Fibroblast of the aortic adventitia (primary cell): ENCODE measurements around the gene E2F2. TPM values are rescaled to one million over a fixed set of nuclear protein-coding genes. Genes with fewer than 3 reads are reported as not detected.

ENCODE experiments used
- DNase-seq: peaks from one replicate; pipeline ENCODE4 v3.0.0-alpha.2; 2010; ENCODE audit warnings: low read depth
- H3K4me3 ChIP-seq: 2 replicates; pipeline ENCODE4 v1.5.1; 2011; ENCODE audit warnings: low read depth, mild to moderate bottlenecking, control low read depth, low read length, moderate library complexity
- CTCF ChIP-seq: IDR thresholded peaks from 2 replicates; pipeline ENCODE4 v1.5.1; 2011; ENCODE audit warnings: mild to moderate bottlenecking, low read length, control low read depth, inconsistent platforms; ENCODE audit not compliant: insufficient read depth
- total RNA-seq: library from RNA; depleted of rRNA; stranded (reverse); fragments of >200 nt; gene quantifications from 2 replicates; pipeline ENCODE4 v1.2.3, GENCODE V29; 2012; ENCODE audit warnings: low replicate concordance

The E2F2 gene
- total RNA-seq, 1 donor: 5.6 TPM

- TF ChIP-seq CTCF: no peak
- DNase-seq: no peak
- H3K4me3 ChIP-seq: peak overlapping the region; percentile 59
Observed at GRCh38 chr1:23567996-23568607, 37.1 kb upstream of the E2F2 start.

GRCh38 chr1:23567629-23567995 lies 36.6 kb upstream of the E2F2 start:
- peak overlapping the region; percentile 59 for H3K4me3 ChIP-seq
- TF ChIP-seq CTCF: no peak
- no peak for DNase-seq

- DNase-seq: no peak
- TF ChIP-seq CTCF: no peak
- no peak overlapping the region for H3K4me3 ChIP-seq
Observed at GRCh38 chr1:23566304-23566703, 35.3 kb upstream of the E2F2 start.

- H3K4me3 ChIP-seq: no peak overlapping the region
- no peak for TF ChIP-seq CTCF
- DNase-seq: no peak
Observed at GRCh38 chr1:23565776-23566175, 34.7 kb upstream of the E2F2 start.

GRCh38 chr1:23564529-23565122 lies 33.6 kb upstream of the E2F2 start:
- TF ChIP-seq CTCF: no peak
- DNase-seq: no peak
- no peak overlapping the region for H3K4me3 ChIP-seq

GRCh38 chr1:23563755-23564374 lies 32.8 kb upstream of the E2F2 start:
- no peak for DNase-seq
- no peak for TF ChIP-seq CTCF
- no peak overlapping the region for H3K4me3 ChIP-seq
